Keratinocyte (primary cell): ENCODE data around the gene DIDO1. TPM values are rescaled to one million over a fixed set of nuclear protein-coding genes. Genes with fewer than 3 reads are reported as not detected.

Experiments used
- DNase-seq: peaks from one replicate; pipeline ENCODE4 v3.0.0-alpha.2; 2011; ENCODE audit warnings: low read depth, missing footprints, low spot score
- FAIRE-seq: peaks from 2 replicates; lab custom pipeline; 2011; peaks lifted over from hg19 to GRCh38; lab: Jason Lieb, UNC
- H2AFZ ChIP-seq: 2 replicates; pipeline ENCODE4 v1.6.0; 2012; ENCODE audit warnings: low read length, control low read depth, inconsistent platforms; ENCODE audit not compliant: control insufficient read depth
- H3K27ac ChIP-seq: 2 replicates; pipeline ENCODE4 v1.5.1; 2011; ENCODE audit warnings: low read length; ENCODE audit not compliant: control insufficient read depth, insufficient read depth
- H3K27me3 ChIP-seq: 3 replicates; pipeline ENCODE4 v1.6.0; 2011; ENCODE audit warnings: low read length; ENCODE audit not compliant: control insufficient read depth, insufficient read depth; ENCODE audit errors: extremely low read depth
- H3K36me3 ChIP-seq, 2 experiments: 2 replicates in 1 of 2; 3 replicates in 1 of 2; pipeline ENCODE4 v1.5.1; 2011; ENCODE audit warnings: low read length in 2 of 2, mild to moderate bottlenecking in 1 of 2; ENCODE audit not compliant: control insufficient read depth in 2 of 2, insufficient read depth in 2 of 2; ENCODE audit errors: extremely low read depth in 1 of 2
- H3K4me1 ChIP-seq: 3 replicates; pipeline ENCODE4 v1.5.1; 2011; ENCODE audit warnings: low read length; ENCODE audit not compliant: control insufficient read depth, insufficient read depth; ENCODE audit errors: extremely low read depth
- H3K4me2 ChIP-seq: 3 replicates; pipeline ENCODE4 v1.6.0; 2011; ENCODE audit warnings: low read depth, low read length; ENCODE audit not compliant: control insufficient read depth, insufficient read depth; ENCODE audit errors: extremely low read depth
- H3K4me3 ChIP-seq, 3 experiments: fragments of 200-600 bp in 1 of 3; sonication (generic) in 1 of 3; 2 replicates in 2 of 3; 3 replicates in 1 of 3; pipeline ENCODE4 v1.5.1; 2011 to 2016; ENCODE audit warnings: low read length in 3 of 3, mild to moderate bottlenecking in 3 of 3, control low read depth in 2 of 3, inconsistent platforms in 1 of 3, low read depth in 1 of 3, mixed read lengths in 1 of 3, mixed run types in 1 of 3, moderate library complexity in 1 of 3; ENCODE audit not compliant: control insufficient read depth in 2 of 3, insufficient read depth in 2 of 3; ENCODE audit errors: extremely low read depth in 1 of 3
- H3K79me2 ChIP-seq: 2 replicates; pipeline ENCODE4 v1.6.0; 2012; ENCODE audit warnings: low read length; ENCODE audit not compliant: control insufficient read depth, insufficient read depth
- H3K9ac ChIP-seq: 3 replicates; pipeline ENCODE4 v1.6.0; 2011; ENCODE audit warnings: low read length; ENCODE audit not compliant: control insufficient read depth, insufficient read depth; ENCODE audit errors: extremely low read depth
- H3K9me1 ChIP-seq: 3 replicates; pipeline ENCODE4 v1.6.0; 2011; ENCODE audit warnings: low read length; ENCODE audit not compliant: control insufficient read depth, insufficient read depth; ENCODE audit errors: extremely low read depth
- H3K9me3 ChIP-seq: 2 replicates; pipeline ENCODE4 v1.5.1; 2012; ENCODE audit warnings: low read depth, low read length; ENCODE audit not compliant: control insufficient read depth
- H4K20me1 ChIP-seq: 3 replicates; pipeline ENCODE4 v1.6.0; 2011; ENCODE audit warnings: low read length; ENCODE audit not compliant: control insufficient read depth, insufficient read depth; ENCODE audit errors: extremely low read depth
- CTCF ChIP-seq, 3 experiments: IDR thresholded peaks in 1 of 3; conservative IDR thresholded peaks in 1 of 3; optimal IDR thresholded peaks in 1 of 3; 2 replicates in 2 of 3; 3 replicates in 1 of 3; pipeline versions ENCODE3 to v1.5.1; 2011; ENCODE audit warnings: low read length in 3 of 3, mild to moderate bottlenecking in 3 of 3, moderate library complexity in 2 of 3, control low read depth in 1 of 3, inconsistent platforms in 1 of 3; ENCODE audit not compliant: insufficient read depth in 2 of 3; ENCODE audit errors: extremely low read depth in 1 of 3
- EZH2 ChIP-seq: IDR thresholded peaks from one replicate; pipeline ENCODE4 v1.6.1; 2012; ENCODE audit warnings: inconsistent platforms, mild to moderate bottlenecking, low read length, moderate library complexity
- dilution Hi-C: fragments of 300-500 bp; cut with MboI; formaldehyde crosslinking; loops from one replicate; pipeline ENCODE4 v1.7.0; 2020; ENCODE audit warnings: low sequenced_read_pairs; ENCODE audit not compliant: extremely low pct_ligation_motif_present
- polyA plus RNA-seq, 5 experiments: library from polyadenylated mRNA; depleted of rRNA in 3 of 5; stranded (reverse) in 3 of 5; stranded (forward) in 1 of 5; unstranded in 1 of 5; fragments of >200 nt; gene quantifications; 1 replicate in 1 of 5; 2 replicates in 3 of 5; 3 replicates in 1 of 5; pipeline versions ENCODE4 v1.2.1 to v1.2.3, GENCODE V29; 2011 to 2012; ENCODE audit warnings: missing spikeins in 2 of 5, low read depth in 1 of 5, low replicate concordance in 1 of 5

DIDO1 gene
- polyA plus RNA-seq, 1 donor (not counting 4 experiments of a cell fraction or from before 2014, with no cell fraction given), result 14.2 TPM

- Histone ChIP-seq H4K20me1 (no peaks in the 10 kb centered on the region), H3K9me1 (no peaks in the 10 kb centered on the region), H3K4me1 (peaks cover 23% of the 10 kb centered on the region), H2AFZ (no peak overlapping the region), H3K36me3 (peaks cover 36 to 40% of the 10 kb centered on the region in 2 experiments), H3K4me2 (no peak overlapping the region), H3K9ac (no peak overlapping the region), H3K27ac (no peak overlapping the region), H3K79me2 (no peaks in the 10 kb centered on the region), H3K9me3 (no peaks in the 10 kb centered on the region), H3K27me3 (no peaks in the 10 kb centered on the region), H3K4me3 (no peak overlapping the region)
- dilution Hi-C loops, result no loop called here
- FAIRE-seq, result no peak
- DNase-seq, result no peak
- no peak for TF ChIP-seq CTCF (optimal IDR thresholded peaks at IDR 0.05 in 1 of 3, IDR thresholded peaks at IDR 0.05 in 1 of 3, conservative IDR thresholded peaks at IDR 0.05 in 1 of 3; ENCODE audit: extremely low read depth in 1 of 3, insufficient read depth in 2 of 3, low read length in 3 of 3)
- no peak for TF ChIP-seq EZH2
These were observed 32.0 kb downstream of the DIDO1 start for GRCh38 chr20:62894261-62894660.

DNA sequence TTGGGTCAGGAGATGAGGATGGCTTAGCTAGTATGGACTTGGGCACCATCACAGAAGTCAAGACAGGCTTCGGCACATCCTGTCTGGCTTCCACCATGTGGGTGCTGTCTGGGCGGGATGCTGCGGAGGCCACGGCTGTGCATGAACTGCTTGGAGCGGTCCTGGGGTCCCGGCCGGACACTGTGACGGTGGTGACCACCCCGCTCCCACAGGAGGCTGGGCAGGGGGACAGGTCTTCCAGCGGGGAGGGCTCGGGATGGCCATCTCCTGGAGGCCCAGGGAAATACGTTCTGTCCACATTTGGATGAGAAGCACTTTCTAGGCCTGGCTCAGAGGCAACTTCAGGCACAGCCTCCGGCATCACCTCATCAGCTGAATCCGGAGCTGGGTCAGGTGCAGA, 32.6 kb downstream of the DIDO1 start:
- H4K20me1 ChIP-seq, result no peaks in the 10 kb centered on the region
- DNase-seq (no peak), FAIRE-seq (no peak)
- no peaks in the 10 kb centered on the region for H3K79me2 ChIP-seq
- H3K36me3 ChIP-seq, result peaks cover 36 to 45% of the 10 kb centered on the region in 2 experiments
- H2AFZ ChIP-seq, result no peak overlapping the region
- dilution Hi-C loops, result no loop called here
- no peak overlapping the region for H3K27ac ChIP-seq
- TF ChIP-seq EZH2 (no peak), CTCF (optimal IDR thresholded peaks at IDR 0.05 in 1 of 3, IDR thresholded peaks at IDR 0.05 in 1 of 3, conservative IDR thresholded peaks at IDR 0.05 in 1 of 3; ENCODE audit: extremely low read depth in 1 of 3, insufficient read depth in 2 of 3, low read length in 3 of 3) (peak in 1 of 3 experiments; percentile 21)
- H3K4me1 ChIP-seq, result peaks cover 17% of the 10 kb centered on the region
- H3K4me2 ChIP-seq, result no peak overlapping the region
- H3K27me3 ChIP-seq, result no peaks in the 10 kb centered on the region
- no peak overlapping the region for H3K9ac ChIP-seq
- H3K9me3 ChIP-seq, result no peaks in the 10 kb centered on the region
- H3K9me1 ChIP-seq, result no peaks in the 10 kb centered on the region
- no peak overlapping the region for H3K4me3 ChIP-seq
